HG03066 (cell line): ENCODE measurements around the gene DOCK3.
"Not testable (repeated sequence)": the region's sequence is repeated elsewhere in the genome, so short reads cannot be mapped to it uniquely, and the experiment has no call there.

Source experiments
- ATAC-seq: cut with Tn5 transposase; IDR thresholded peaks from one replicate; pipeline ENCODE4 v1.9.1; 2021; ENCODE audit warnings: low read depth; ENCODE audit not compliant: unreplicated experiment

DOCK3 gene

GRCh38 chr3:50673931-50674330 is 796 bp upstream of the DOCK3 start:
- no peak for ATAC-seq

GRCh38 chr3:50675179-50676030 is 678 bp downstream of the DOCK3 start:
- peak; percentile 13 for ATAC-seq

DNA sequence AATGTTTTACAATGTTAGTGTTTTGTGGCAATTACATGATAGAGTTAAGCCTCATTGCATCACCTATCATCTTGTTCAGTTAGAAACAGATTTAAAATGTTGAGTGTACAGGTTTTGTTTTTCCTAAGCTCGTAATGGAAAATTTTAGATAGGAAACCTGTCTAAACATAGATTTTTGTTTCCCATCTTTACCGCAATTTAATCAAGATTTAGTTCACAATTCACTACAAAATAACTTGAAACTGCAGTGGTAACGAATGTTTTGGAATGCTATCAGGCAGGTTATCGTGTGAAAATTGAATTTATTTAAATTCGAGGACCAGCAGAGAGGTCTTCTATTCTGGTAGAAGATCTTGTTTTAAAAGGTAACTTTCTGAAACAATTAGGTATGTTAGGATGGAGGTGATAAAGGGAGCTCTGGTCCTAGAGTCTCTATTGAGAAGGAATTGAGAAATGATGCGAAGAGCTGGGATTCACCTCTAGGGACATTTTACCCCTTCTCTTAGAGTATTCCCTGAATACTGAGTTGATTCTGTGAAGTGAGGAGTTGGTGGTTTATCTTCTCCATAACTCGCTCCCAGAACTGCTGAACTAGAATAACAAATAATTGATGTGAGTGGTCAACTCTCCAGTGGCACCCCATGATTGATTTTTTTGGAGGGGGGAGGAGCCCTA is 1.4 kb downstream of the DOCK3 start:
- ATAC-seq = no peak

DNA sequence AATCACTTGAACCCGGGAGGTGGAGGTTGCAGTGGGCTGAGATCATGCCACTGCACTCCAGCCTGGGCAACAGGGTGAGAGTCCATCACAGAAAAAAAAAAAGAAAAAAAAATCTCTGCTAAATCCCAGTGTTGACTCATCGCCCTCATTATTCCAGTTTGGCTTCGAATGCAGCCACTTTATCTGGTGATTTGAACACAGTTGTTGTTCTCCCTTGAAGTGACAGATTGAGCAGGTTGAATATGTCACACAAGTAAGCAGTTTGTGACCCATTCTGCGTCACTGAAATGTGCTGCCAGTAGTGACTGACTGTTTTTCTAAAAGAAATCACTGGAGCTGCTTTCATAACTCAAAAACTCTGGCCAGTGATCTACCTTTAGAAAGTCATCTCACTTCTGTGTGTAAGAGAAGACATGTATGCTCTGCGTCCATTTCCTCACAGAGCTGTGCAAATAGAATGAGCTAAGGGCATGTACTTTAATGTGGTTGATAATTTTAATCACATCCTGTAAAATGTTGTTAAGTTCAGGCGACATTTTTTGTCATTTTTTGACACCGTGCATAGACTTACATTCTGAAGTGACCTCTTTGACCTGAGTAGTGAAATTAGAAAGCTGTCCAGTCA is 12.5 kb downstream of the DOCK3 start:
- no peak for ATAC-seq

DNA sequence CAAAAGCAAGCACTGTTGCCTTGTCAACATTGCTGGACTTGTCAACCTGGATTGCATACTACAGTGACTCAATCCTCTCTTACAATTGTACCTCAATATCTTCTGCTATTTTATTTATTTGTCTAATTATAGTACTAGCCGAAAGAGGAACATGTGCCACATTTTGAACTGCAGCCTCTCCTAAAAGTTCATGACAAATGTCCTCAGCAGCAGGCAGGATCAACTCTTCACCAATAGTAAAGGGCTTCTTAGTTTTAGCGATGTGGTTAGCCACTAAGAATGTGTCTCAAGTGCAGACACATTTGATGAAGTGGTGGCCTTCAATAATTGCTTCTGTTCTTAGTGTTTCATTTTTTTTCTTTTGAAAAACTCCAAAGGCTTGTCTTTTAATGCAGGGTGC is 13.2 kb downstream of the DOCK3 start:
- no peak for ATAC-seq

DNA sequence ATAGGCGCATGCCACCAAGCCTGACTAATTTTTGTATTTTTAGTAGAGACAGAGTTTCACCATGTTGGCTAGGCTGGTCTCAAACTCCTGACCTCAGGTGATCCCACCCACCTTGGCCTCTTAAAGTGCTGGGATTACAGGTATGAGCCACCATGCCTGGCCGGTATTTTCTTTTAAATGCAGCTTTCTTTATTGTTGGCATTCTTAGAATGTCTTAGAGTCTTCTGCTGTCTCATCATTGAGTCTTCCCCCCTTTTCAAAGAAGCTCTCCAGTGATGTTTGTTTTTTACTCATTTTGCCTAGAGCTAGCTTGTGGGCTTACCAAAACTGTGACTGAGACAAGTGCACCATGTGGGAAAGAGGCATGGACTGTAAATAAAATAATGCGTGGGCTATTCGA is 13.9 kb downstream of the DOCK3 start:
- ATAC-seq = not testable (repeated sequence)

DNA sequence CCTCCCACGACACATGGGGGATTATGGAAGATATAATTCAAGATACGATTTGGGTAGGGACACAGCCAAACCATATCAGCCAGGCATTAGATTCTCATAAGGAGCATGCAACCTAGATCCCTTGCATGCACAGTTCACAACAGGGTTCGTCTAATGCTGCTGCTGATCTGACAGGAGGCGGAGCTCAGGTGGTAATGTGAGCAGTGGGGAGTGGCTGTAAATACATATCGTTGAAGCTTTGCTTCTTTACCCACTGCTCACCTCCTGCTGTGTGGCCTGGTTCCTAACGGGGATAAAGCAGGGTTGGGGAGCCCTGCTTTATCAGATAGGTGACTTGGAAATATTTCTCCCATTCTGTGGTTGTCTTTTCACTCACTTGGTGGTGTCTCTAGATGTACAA is 14.8 kb downstream of the DOCK3 start:
- no peak for ATAC-seq

DNA sequence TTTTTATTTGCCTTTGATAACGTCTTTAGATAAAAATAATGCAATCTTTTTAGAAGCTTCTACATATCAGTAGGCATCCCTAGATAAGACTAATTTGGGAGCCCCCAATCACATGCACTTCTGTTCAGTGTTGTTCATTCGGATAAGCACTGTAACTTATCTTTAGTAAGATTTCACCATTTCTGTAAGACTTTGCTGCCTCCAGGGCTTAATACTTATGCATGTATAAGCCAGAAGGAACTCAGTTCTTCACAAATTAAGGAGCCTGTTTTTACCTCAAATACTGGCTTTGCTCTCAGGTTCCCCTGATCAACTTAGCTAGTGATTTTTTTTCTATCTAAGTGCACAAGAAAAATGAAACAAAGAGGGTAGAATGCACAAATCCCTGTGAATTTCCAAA is 20.3 kb downstream of the DOCK3 start:
- ATAC-seq = no peak

- no peak for ATAC-seq
Observed at GRCh38 chr3:50696276-50696675, 21.5 kb downstream of the DOCK3 start.

DNA sequence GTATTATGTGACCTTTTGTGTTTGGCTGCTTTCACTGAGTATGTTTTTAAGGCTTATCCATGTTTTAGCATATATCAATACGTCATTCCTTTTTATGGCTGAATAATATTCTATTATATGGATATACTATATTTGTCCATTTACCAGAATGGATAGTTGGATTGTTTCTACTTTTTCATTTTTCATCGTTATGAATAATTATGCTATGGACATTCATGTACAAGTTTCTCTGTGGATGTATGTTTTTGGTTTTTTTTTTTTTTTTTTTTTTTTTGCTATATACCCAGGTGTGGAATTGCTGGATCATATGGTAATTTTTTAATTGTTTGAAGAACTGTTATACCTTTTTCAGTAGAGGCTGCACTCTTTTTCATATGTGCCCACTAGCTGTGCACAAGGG is 23.5 kb downstream of the DOCK3 start:
- ATAC-seq = no peak

DNA sequence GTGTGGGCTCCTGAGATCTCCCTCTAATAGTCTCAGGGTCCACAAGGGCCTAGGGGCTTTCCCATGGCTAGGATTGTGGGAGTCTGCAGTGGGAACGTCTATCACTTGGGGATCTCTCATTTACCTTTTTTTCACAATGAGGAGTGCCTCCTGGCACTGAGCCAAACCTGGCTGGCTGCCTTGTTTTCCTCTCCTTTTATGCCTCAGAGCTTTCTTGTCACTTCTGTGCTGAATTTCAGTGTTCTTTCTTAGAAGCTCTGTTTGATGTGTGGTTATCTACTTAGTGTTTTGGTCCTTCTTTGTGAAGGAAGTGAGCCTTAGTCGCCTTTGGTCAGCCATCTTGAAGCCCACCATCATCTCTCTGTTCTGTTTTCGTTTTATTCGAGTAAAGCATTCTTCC is 33.9 kb downstream of the DOCK3 start:
- no peak for ATAC-seq

- no peak for ATAC-seq
Observed at GRCh38 chr3:50714946-50715345, 40.2 kb downstream of the DOCK3 start.

GRCh38 chr3:50724831-50725230 is 50.1 kb downstream of the DOCK3 start:
- ATAC-seq = no peak

DNA sequence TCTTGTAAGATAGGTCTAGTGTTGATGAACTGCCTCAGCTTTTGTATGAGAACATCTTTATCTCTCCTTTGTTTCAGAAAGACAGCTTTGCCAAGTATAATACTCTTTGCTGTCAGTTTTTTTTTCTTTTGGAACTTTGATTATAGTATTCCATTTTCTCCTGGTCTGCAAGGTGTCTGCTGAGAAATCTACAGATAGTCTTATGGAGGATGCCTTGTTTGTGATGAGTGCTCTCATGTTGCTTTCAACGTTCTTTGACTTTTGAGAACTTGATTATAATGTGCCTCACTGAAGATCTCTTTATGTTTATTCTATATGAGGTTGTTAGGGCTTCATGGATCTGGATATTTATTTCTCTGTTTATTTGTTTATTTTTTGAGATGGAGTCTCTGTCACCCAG is 60.3 kb downstream of the DOCK3 start:
- ATAC-seq = no peak

- no peak for ATAC-seq
Observed at GRCh38 chr3:50737193-50737905, 62.6 kb downstream of the DOCK3 start.

- ATAC-seq = no peak
Observed at GRCh38 chr3:50737906-50738598, 63.3 kb downstream of the DOCK3 start.

GRCh38 chr3:50743643-50744042 is 68.9 kb downstream of the DOCK3 start:
- no peak for ATAC-seq

- ATAC-seq = no peak
Observed at GRCh38 chr3:50749822-50750221, 75.1 kb downstream of the DOCK3 start.

DNA sequence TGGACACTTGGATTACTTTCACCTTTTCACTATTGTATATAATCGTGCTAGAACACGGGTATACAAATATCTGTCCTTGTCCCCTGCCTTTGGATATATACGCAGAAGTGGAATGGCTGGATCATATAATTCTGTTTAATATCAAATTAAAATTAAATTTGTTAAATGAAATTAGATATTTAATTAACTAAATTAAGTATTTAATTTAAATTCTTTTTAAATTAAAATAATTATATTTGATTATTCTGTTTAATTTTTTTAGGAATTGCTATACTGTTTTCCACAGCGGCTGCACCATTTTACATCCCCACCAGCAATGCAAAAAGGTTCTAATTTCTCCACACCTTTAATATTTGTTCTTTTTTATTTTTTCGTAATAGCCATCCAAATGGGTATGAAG is 84.3 kb downstream of the DOCK3 start:
- no peak for ATAC-seq

DNA sequence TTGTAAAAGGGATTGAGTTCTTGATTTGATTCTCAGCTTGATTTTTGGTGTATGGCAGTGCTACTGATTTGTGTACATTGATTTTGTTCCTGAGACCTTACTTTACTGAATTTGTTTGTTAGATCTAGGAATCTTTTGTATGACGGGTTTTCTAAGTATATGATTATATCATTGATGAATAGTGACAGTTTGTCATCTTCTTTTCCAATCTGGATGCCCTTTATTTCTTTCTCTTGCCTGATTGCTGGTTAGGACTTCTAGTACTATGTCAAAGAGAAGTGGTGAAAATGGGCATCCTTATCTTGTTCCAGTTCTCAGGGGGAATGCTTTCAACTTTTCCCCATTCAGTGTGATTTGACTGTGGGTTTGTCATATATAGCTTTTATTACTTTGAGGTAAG is 103.0 kb downstream of the DOCK3 start:
- no peak for ATAC-seq
